Memory B cell (primary cell): ENCODE measurements around the gene CYTH4.
A peak's percentile ranks its signal among the peaks of the same experiment; 100 is the strongest.

ENCODE experiments used
- ATAC-seq: fragments of 150-1000 bp; cut with Tn5 transposase; 2 replicates; pipeline ENCODE4 v1.10.0; 2021; ENCODE audit warnings: low read depth, mild to moderate bottlenecking, moderate library complexity
- DNase-seq, 2 donors: peaks; one replicate each; pipeline ENCODE4 v3.0.0; 2022; ENCODE audit warnings: low spot score in 2 of 2
- H3K27ac Mint-ChIP-seq: one replicate; pipeline ENCODE4 v1.8.0; 2022; ENCODE audit warnings: mild to moderate bottlenecking, moderate library complexity, mixed read lengths
- H3K27me3 Mint-ChIP-seq: one replicate; pipeline ENCODE4 v1.8.0; 2022; ENCODE audit warnings: mixed read lengths
- H3K36me3 Mint-ChIP-seq: one replicate; pipeline ENCODE4 v1.8.0; 2022; ENCODE audit warnings: mild to moderate bottlenecking, mixed read lengths
- H3K4me1 Mint-ChIP-seq: one replicate; pipeline ENCODE4 v1.8.0; 2022; ENCODE audit warnings: mixed read lengths
- H3K4me3 Mint-ChIP-seq: one replicate; pipeline ENCODE4 v1.8.0; 2022; ENCODE audit warnings: mild to moderate bottlenecking, moderate library complexity, mixed read lengths
- H3K9me3 Mint-ChIP-seq: one replicate; pipeline ENCODE4 v1.8.0; 2022; ENCODE audit warnings: mixed read lengths

The CYTH4 gene

GRCh38 chr22:37310815-37311595, 28.7 kb downstream of the CYTH4 start:
- Mint-ChIP-seq H3K27me3 (no peaks in the 10 kb centered on the region), H3K27ac (peak overlapping the region; percentile 53), H3K36me3 (peaks cover 14% of the 10 kb centered on the region), H3K9me3 (no peaks in the 10 kb centered on the region), H3K4me3 (peak overlapping the region; percentile 6), H3K4me1 (peaks cover 61% of the 10 kb centered on the region)
- ATAC-seq: no peak
- no peak for DNase-seq

GRCh38 chr22:37311761-37312312, 29.5 kb downstream of the CYTH4 start:
- Mint-ChIP-seq H3K4me1 (peaks cover 60% of the 10 kb centered on the region), H3K27ac (peak overlapping the region; percentile 64), H3K9me3 (no peaks in the 10 kb centered on the region), H3K36me3 (peaks cover 14% of the 10 kb centered on the region), H3K4me3 (no peak overlapping the region), H3K27me3 (no peaks in the 10 kb centered on the region)
- no peak for ATAC-seq
- no peak for DNase-seq

DNA sequence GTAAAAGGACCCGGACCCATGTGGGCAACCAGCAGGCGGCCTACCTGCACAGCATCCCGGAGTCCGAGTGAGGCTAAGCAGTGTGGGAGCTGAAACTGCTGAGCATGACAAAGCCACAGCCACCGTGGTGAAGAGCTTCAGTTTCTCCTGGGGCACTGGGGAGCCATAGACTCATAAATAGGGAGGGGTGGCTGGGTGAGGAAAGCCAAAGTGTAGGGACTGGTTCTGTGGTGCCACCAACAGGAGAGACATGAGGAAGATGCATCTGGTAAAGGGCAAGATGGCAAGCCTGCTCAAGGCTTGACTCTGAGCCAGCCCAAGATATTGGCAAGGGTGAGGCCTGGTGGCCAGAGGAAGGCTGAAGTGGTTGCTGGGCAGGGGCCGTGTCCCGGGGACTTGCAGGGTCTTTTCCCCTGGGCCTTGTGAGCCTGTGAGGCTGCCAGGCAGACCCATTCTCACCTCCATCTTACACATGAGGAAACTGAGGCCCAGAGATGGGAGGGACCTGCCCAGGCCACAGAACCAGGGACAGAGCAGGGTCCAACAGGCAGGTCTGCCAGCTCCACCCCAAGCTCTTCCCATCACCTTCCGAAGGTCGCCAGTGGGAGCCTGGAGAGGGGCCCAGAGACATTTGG, 30.4 kb downstream of the CYTH4 start:
- Mint-ChIP-seq H3K9me3 (no peaks in the 10 kb centered on the region), H3K4me3 (no peak overlapping the region), H3K27me3 (peaks cover 1% of the 10 kb centered on the region), H3K36me3 (peaks cover 13% of the 10 kb centered on the region), H3K27ac (peak overlapping the region; percentile 71), H3K4me1 (peaks cover 53% of the 10 kb centered on the region)
- no peak for ATAC-seq
- no peak for DNase-seq

DNA sequence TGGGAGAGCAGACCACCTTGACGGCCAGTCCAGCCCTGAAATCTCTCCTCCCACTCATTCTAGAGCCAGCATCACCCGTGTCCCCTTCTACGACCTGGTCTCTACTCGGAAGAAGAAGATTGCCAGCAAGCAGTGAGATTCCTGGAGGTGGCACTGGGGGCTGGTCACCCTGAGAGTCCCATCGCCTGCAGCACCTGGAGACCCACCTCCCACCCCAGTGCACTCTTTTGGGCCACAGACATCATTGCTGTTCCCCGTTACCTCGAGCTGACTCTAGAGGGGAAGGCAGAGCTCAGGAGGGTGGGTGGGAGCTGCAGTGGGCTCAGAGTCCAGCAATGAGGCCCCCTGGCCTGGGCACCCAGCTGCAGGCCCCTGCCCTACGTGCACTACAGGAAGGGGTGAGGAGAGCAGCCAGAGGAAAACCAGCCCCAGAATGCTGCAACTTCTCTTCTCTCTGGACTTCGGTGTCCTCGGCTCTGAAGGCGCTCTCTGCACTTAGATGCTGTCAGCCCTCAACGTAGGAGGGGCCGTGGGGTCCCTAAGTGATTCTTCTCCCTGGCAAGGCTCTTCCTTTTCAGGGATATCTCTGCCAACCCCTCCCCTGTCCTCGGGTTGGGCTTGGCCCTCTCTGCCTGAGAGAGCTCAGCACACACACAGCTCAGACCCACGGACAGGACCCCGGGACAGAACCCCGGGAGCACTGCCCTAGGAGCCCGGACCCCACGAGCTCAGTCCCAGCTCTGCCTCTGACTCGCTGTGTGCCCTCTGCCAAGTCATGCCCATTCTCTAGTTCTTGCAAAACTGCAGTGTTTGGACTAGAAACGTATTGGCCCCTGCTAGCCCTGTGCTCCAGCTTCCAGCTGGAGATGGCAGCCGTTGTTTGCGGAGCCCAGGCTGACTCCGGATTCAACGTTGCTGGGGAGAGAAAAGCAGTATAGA, 31.3 kb downstream of the CYTH4 start:
- Mint-ChIP-seq H3K4me1 (peaks cover 44% of the 10 kb centered on the region), H3K4me3 (no peak overlapping the region), H3K36me3 (peaks cover 9% of the 10 kb centered on the region), H3K9me3 (no peaks in the 10 kb centered on the region), H3K27ac (peak overlapping the region; percentile 72), H3K27me3 (peaks cover 2% of the 10 kb centered on the region)
- DNase-seq (no peak), ATAC-seq (no peak)

GRCh38 chr22:37314315-37315074, 32.2 kb downstream of the CYTH4 start:
- H3K36me3 Mint-ChIP-seq: peaks cover 8% of the 10 kb centered on the region
- peak; percentile 73 for ATAC-seq
- H3K27ac Mint-ChIP-seq: peak overlapping the region; percentile 72
- H3K4me3 Mint-ChIP-seq: no peak overlapping the region
- DNase-seq: no peak
- H3K27me3 Mint-ChIP-seq: peaks cover 7% of the 10 kb centered on the region
- H3K4me1 Mint-ChIP-seq: peaks cover 36% of the 10 kb centered on the region
- H3K9me3 Mint-ChIP-seq: no peaks in the 10 kb centered on the region

GRCh38 chr22:37316405-37316804, 34.1 kb downstream of the CYTH4 start:
- H3K4me1 Mint-ChIP-seq: peaks cover 19% of the 10 kb centered on the region
- ATAC-seq (no peak), DNase-seq (no peak)
- H3K27me3 Mint-ChIP-seq: peaks cover 7% of the 10 kb centered on the region
- H3K9me3 Mint-ChIP-seq: no peaks in the 10 kb centered on the region
- H3K36me3 Mint-ChIP-seq: no peaks in the 10 kb centered on the region
- no peak overlapping the region for H3K4me3 Mint-ChIP-seq
- H3K27ac Mint-ChIP-seq: no peak overlapping the region

DNA sequence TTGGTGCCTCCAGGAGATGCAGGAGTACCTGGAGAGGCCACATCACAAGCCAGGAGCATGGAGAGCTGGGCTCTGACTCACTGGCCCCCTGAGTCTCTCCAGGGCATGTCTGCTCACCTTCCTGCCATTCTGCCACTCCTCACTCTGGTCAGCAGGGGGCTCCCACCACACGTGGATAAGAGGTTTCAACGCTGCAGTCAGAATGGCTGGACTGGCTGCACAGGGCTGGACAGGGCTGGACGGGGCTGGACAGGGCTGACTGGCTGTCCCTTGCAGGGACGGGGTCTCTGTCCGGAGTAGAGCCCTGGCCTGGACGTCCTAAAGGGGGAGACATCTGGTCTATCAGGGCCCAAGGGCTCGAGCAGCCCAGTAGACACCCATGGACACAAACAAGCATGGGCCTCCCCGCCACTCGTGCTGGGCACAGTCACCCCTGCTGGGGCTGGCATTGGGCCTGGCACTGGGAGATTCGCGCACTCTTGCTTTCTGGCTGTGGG, 34.6 kb downstream of the CYTH4 start:
- ATAC-seq (peak; percentile 64), DNase-seq (peak; percentile 62 to 71)
- peaks cover 19% of the 10 kb centered on the region for H3K4me1 Mint-ChIP-seq
- no peaks in the 10 kb centered on the region for H3K36me3 Mint-ChIP-seq
- H3K27me3 Mint-ChIP-seq: peaks cover 8% of the 10 kb centered on the region
- H3K9me3 Mint-ChIP-seq: no peaks in the 10 kb centered on the region
- no peak overlapping the region for H3K27ac Mint-ChIP-seq
- no peak overlapping the region for H3K4me3 Mint-ChIP-seq

DNA sequence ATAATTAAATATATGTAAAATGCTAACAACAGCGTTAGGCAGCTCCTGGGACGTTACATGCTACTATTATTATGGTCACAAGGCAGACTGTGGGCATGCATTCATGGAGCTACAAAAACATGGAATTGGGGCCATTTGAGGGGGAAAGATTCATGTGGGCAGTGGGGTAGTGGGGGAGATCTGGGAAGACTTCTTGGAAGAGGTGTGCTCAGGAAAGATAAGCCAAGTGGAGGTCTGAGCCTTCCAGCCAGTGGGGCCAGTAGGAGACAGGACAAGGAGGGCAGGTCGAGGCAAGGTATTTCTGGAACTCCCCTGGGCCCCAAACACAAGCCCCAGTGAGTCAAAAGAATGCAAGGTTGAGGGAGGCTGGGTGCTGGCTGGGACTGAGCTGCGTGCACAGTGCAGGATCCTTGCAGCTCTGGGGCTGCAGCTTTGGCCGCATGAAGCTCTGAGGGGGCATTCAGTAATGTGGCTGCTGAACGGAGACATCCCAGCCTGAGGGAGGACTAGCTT, 35.4 kb downstream of the CYTH4 start:
- peaks cover 15% of the 10 kb centered on the region for H3K4me1 Mint-ChIP-seq
- no peak for ATAC-seq
- no peaks in the 10 kb centered on the region for H3K36me3 Mint-ChIP-seq
- no peak for DNase-seq
- H3K27me3 Mint-ChIP-seq: peaks cover 11% of the 10 kb centered on the region
- no peaks in the 10 kb centered on the region for H3K9me3 Mint-ChIP-seq
- H3K4me3 Mint-ChIP-seq: no peak overlapping the region
- no peak overlapping the region for H3K27ac Mint-ChIP-seq

- Mint-ChIP-seq H3K4me1 (peaks cover 15% of the 10 kb centered on the region), H3K9me3 (no peaks in the 10 kb centered on the region), H3K27ac (no peak overlapping the region), H3K36me3 (no peaks in the 10 kb centered on the region), H3K4me3 (no peak overlapping the region), H3K27me3 (peaks cover 11% of the 10 kb centered on the region)
- no peak for DNase-seq
- no peak for ATAC-seq
Measured at GRCh38 chr22:37318364-37319109, 36.2 kb downstream of the CYTH4 start.

GRCh38 chr22:37319469-37319868, 37.2 kb downstream of the CYTH4 start:
- no peaks in the 10 kb centered on the region for H3K36me3 Mint-ChIP-seq
- peaks cover 11% of the 10 kb centered on the region for H3K4me1 Mint-ChIP-seq

GRCh38 chr22:37320726-37321677, 38.7 kb downstream of the CYTH4 start:
- Mint-ChIP-seq H3K4me3 (no peak overlapping the region), H3K27me3 (peaks cover 12% of the 10 kb centered on the region), H3K36me3 (no peaks in the 10 kb centered on the region), H3K27ac (no peak overlapping the region), H3K4me1 (peaks cover 4% of the 10 kb centered on the region), H3K9me3 (no peaks in the 10 kb centered on the region)
- ATAC-seq: no peak
- DNase-seq: no peak

More at GRCh38 chr22:37319469-37319868, 37.2 kb downstream of the CYTH4 start:
- H3K4me3 Mint-ChIP-seq: no peak overlapping the region
- H3K9me3 Mint-ChIP-seq: no peaks in the 10 kb centered on the region
- no peak overlapping the region for H3K27ac Mint-ChIP-seq
- DNase-seq: no peak
- peaks cover 12% of the 10 kb centered on the region for H3K27me3 Mint-ChIP-seq
- ATAC-seq: no peak
